ENCODE results near the gene FBXW5.

DNA sequence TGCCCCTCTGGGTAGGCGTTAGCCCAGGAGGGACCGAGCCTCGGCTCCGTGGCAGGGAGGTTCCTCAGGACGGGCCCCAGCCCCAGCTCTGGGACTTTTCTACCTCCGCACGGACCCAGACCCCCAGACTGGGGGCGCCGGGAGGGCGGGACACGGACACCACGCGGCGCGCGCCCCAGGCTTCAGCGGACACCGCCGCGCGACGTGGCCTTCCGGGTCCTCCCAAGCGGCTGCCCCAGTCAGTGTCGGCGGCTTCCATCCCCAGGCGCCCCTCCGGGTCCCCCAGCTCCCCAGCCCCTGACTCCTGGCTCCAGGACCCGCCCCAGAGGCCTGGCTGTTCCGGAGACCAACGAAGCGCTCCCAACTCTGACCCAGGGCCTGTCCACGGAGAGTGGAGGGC, 41.3 kb upstream of the FBXW5 start:
- TF ChIP-seq CTCF (IDR thresholded peaks at IDR 0.05) (no peak), TCF7L2 (IDR thresholded peaks at IDR 0.05; ENCODE audit: low read depth, low read length) (no peak), SIN3A (IDR thresholded peaks at IDR 0.05; ENCODE audit: borderline replicate concordance, insufficient read depth, low read depth, low read length) (no peak)
- TF ChIP-seq, protein P1, sequence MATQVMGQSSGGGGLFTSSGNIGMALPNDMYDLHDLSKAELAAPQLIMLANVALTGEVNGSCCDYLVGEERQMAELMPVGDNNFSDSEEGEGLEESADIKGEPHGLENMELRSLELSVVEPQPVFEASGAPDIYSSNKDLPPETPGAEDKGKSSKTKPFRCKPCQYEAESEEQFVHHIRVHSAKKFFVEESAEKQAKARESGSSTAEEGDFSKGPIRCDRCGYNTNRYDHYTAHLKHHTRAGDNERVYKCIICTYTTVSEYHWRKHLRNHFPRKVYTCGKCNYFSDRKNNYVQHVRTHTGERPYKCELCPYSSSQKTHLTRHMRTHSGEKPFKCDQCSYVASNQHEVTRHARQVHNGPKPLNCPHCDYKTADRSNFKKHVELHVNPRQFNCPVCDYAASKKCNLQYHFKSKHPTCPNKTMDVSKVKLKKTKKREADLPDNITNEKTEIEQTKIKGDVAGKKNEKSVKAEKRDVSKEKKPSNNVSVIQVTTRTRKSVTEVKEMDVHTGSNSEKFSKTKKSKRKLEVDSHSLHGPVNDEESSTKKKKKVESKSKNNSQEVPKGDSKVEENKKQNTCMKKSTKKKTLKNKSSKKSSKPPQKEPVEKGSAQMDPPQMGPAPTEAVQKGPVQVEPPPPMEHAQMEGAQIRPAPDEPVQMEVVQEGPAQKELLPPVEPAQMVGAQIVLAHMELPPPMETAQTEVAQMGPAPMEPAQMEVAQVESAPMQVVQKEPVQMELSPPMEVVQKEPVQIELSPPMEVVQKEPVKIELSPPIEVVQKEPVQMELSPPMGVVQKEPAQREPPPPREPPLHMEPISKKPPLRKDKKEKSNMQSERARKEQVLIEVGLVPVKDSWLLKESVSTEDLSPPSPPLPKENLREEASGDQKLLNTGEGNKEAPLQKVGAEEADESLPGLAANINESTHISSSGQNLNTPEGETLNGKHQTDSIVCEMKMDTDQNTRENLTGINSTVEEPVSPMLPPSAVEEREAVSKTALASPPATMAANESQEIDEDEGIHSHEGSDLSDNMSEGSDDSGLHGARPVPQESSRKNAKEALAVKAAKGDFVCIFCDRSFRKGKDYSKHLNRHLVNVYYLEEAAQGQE (IDR thresholded peaks at IDR 0.05; ENCODE audit: insufficient read depth in 1 of 2, low read depth in 2 of 2, low read length in 1 of 2) = no peak
